HG03175 (cell line): Measurements from ENCODE around the gene PURB.
"Not testable (repeated sequence)": the region's sequence is repeated elsewhere in the genome, so short reads cannot be mapped to it uniquely, and the experiment has no call there.

Experiments used
- ATAC-seq: cut with Tn5 transposase; IDR thresholded peaks from one replicate; pipeline ENCODE4 v1.9.1; 2021; ENCODE audit warnings: mild to moderate bottlenecking, moderate library complexity; ENCODE audit not compliant: unreplicated experiment

Gene PURB

GRCh38 chr7:44854644-44855364 lies 30.5 kb downstream of the PURB start:
- ATAC-seq = no peak

DNA sequence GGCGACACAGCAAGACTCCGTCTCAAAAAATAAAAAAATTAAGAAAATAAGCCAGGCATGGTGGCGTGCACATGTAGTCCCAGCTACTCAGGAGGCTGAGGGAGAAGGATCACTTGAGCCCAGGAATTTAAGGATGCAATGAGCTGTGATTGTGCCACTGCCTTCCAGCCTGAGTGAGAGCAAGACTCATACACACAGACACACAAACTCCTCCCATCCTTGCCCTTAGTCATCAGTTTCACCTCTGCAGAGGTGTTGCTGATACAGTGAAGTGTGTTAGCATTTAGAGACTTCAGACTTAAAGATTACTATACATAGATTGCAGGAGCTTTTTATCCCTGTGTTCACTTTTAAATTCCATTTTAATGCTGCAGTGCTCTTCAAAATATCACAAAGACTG lies 31.9 kb downstream of the PURB start:
- no peak for ATAC-seq

- ATAC-seq = no peak
Observed at GRCh38 chr7:44852590-44852989, 32.7 kb downstream of the PURB start.

DNA sequence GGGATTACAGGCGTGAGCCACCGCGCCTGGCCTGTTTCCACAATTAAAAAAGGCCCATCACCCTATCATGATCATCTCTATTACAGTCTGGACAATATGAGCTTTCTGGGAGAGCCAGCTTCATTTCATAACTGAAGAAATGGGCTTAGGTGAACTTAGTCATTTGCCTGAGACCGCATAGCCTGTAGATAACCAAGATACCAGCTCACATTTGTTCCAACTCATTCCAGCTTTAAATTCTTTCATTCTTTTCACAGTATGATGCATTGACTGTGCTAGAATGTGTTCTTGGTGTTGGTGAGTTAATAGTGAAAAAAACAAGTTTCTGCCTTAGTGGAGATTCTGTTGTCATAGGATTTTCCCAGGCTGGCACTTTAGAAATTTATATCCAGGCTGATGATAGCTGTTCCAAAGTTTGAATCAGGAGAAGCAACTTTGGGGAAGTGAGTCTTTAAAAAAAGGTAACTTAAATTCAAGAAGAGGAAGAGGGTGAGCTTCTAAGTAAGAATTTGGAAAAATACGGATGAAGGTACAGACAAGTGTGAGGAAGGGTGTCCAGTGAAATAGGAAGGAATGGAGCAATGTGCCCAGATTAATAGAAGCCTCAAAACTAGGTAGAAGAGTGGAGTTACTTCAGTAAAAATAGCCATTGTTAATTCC lies 35.3 kb downstream of the PURB start:
- ATAC-seq = no peak

DNA sequence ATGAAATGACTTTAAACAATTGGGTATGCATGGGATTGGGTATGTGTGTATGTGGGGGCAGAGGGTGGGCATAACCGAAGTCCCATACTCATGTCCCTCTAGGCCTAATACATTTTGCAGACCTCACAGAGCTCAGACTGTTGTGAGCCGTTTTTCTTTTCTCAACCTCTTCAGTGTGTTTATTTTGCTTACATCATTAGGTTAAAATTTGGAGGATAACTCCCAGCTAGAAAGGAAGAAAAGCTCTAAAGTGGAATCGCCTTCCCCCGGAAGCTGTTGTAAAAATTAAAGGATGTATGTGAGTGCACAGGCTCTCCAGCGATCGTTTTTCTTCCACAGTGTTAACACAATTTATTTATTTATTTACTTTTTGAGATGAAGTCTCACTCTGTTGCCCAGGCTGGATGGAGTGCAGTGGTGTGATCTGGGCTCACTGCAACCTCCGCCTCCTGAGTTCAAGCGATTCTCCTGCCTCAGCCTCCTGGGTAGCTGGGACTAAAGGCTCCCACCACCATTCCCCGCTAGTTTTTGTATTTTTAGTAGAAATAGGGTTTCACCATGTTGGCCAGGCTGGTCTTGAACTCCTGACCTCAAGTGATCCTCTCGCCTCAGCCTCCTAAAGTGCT lies 36.0 kb downstream of the PURB start:
- ATAC-seq = no peak

GRCh38 chr7:44847920-44848634 lies 37.3 kb downstream of the PURB start, which contains the start of gene H2AZ2:
H2AZ2 (minus strand) TSS chr7:44848087; CDS start chr7:44847971, 116 bp downstream.
- peak; percentile 87 for ATAC-seq

DNA sequence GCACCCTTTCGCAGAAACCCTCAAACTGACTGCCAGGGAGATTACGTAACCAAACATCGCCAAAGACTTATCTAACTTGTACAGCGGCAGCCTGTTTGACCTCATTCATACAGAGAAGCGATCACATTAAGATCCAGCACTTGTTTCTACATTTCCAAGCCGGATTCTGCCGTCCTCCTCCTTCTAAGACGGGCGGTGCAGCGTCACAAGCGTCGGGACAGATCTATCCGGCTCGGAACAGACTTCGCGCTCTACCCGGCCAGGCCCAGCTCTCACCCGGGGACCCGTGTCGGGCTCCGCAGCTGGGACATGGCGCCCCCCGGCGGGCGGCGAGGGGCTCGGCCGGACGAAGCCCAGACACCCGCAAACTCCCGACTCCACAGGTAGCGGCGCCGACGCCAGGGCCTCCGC lies 37.8 kb downstream of the PURB start:
- ATAC-seq = peak; percentile 69

GRCh38 chr7:44846816-44847508 lies 38.4 kb downstream of the PURB start:
- no peak for ATAC-seq

DNA sequence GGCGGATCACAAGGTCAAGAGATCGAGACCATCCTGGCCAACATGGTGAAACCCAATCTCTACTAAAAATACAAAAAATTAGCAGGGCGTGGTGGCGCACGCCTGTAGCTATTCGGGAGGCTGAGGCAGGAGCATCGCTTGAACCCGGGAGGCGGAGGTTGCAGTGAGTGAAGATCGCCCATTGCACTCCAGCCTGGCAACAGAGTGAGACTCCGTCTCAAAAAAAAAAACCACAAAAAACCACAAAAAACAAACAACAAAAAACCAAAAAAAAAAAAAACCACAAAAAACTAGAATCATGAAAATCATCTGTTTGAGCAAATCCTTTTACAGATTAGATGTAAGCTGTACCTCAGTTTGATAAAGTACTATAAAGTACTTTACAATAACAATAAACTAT lies 38.9 kb downstream of the PURB start:
- ATAC-seq = not testable (repeated sequence)

DNA sequence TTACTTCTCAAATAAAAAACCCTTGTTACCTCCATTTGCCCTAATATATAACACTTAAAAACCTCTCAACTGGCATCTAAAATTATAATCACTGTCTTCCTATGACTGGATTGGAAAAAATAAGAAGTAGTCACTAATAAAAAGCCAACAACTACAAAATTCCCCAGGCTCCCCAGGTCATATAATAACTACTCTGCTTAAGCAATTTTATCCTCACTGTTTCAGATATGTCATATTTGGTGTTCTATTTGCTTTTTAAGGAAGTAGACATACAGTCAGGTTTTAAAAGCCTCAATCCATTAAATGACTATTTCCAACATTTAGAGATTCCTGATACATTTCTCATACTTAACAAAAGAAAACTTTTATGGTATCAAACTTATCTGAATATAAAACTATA lies 39.9 kb downstream of the PURB start:
- no peak for ATAC-seq

GRCh38 chr7:44843440-44843839 lies 41.9 kb downstream of the PURB start:
- ATAC-seq = not testable (repeated sequence)

- ATAC-seq = not testable (repeated sequence)
Observed at GRCh38 chr7:44842675-44843074, 42.7 kb downstream of the PURB start.

GRCh38 chr7:44838751-44839150 lies 46.6 kb downstream of the PURB start:
- ATAC-seq = no peak

GRCh38 chr7:44827567-44827966 lies 57.8 kb downstream of the PURB start:
- ATAC-seq = no peak
